ENCODE measurements around the gene HCN2. TPM values are rescaled to one million over a fixed set of nuclear protein-coding genes. Genes with fewer than 3 reads are reported as not detected.

Gene HCN2
- total RNA-seq, 2 experiments from 2014 or later: 0.06 to 1.0 TPM

DNA sequence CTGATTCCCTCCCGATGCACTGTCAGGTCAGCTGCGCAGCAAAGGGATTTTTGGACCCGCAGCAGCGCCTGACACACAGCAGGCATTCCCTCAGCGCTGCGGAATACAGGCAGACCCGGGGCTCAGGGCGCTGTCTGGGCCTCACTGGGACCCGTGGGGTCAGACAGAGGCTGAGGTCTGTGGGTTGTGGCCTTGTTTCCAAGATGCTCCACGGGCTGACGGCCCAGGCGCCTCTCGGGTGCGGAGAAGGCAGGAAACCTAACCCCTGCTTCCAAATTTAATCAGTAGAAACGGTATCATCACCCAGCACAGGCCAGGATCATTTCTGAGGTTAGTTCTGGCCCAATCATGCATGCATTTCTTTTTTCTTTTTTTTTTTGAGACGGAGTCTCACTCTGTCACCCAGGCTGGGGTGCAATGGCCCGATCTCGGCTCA is 74.0 kb downstream of the HCN2 start:
- intact Hi-C loops (cut with micrococcal nuclease; ENCODE audit: unreplicated experiment): loop anchor here (2.0 to 5.0 kb wide), 2 partner anchors 91 to 133 kb away; partner anchors contain the start of genes BSG and PTBP1
- Histone ChIP-seq H3K9me2 (ENCODE audit: insufficient read depth, low read length) (no peaks in the 10 kb centered on the region), H3K27ac (ENCODE audit: low read depth, low read length, poor library complexity, severe bottlenecking) (peak overlapping the region; percentile 53), H3K9me3 (ENCODE audit: low read length) (no peaks in the 10 kb centered on the region), H3K36me3 (ENCODE audit: insufficient read depth, low read length) (peaks cover 32% of the 10 kb centered on the region), H4K20me1 (ENCODE audit: insufficient read depth, low read length) (peaks cover 19% of the 10 kb centered on the region), H3K79me2 (ENCODE audit: insufficient read depth, low read depth, low read length) (peaks cover 47% of the 10 kb centered on the region), H2AFZ (ENCODE audit: low read length) (peak overlapping the region; percentile 72; the same call in 1 of the 2 replicates), H3K4me2 (ENCODE audit: low read length) (peak overlapping the region; percentile 100), H3K4me1 (ENCODE audit: insufficient read depth, low read length, poor library complexity, severe bottlenecking) (peaks cover 44% of the 10 kb centered on the region), H3K4me3 (ENCODE audit: low read depth, low read length, poor library complexity, severe bottlenecking) (peak overlapping the region; percentile 100)
- no TSS peak for BruUV-seq (replicated peaks)
- DNase-seq (ENCODE audit: low spot score): no peak
- CTCF ChIA-PET (ENCODE audit: unreplicated experiment): no interaction called here
- TF ChIP-seq EZH2phosphoT487 (IDR thresholded peaks at IDR 0.05; ENCODE audit: borderline replicate concordance, low read depth, low read length) (no peak), CTCF (conservative IDR thresholded peaks at IDR 0.05; ENCODE audit: low read length) (no peak)
- POLR2A ChIA-PET: interaction anchor here (0.9 kb wide), 1 partner anchor 17 kb away, joined by 3 read pairs; no protein-coding TSS in a partner anchor

DNA sequence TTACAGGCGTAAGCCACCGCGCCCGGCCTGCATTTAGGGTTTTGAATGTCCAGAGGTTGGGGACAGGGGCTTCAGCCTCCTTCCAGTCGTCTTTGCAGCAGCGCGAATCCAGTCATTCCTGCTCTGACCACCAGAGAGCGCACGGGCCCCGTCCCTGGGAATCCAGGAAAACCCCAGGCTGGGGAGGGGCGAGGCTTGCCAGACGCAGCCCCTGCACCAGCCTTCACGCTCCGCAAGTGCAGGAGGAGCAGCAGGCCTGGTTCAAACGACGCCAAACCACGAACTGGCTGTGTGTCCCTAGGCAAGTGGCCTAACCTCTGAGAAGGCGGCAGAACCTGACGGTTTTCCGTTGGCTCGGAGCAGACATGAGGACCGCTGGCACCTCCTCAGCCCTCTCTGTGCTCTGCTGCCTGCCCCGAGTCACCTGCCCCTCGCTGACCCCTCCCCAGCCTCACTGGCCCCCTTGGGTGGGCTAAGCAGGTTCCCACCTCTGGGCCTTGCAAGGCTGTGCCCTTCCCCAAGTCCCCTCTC is 75.3 kb downstream of the HCN2 start:
- H3K36me3 ChIP-seq (ENCODE audit: insufficient read depth, low read length): peaks cover 26% of the 10 kb centered on the region
- H3K9me2 ChIP-seq (ENCODE audit: insufficient read depth, low read length): no peaks in the 10 kb centered on the region
- H3K4me2 ChIP-seq (ENCODE audit: low read length): no peak overlapping the region; the same call in 1 of the 2 replicates
- CTCF ChIA-PET (ENCODE audit: unreplicated experiment): no interaction called here
- POLR2A ChIA-PET: no interaction called here
- intact Hi-C loops (cut with micrococcal nuclease; ENCODE audit: unreplicated experiment): loop anchor here (1.0 to 5.0 kb wide), 2 partner anchors 69 to 93 kb away; partner anchors contain the start of gene BSG
- BruUV-seq (replicated peaks): no TSS peak
- peaks cover 32% of the 10 kb centered on the region for H3K4me1 ChIP-seq (ENCODE audit: insufficient read depth, low read length, poor library complexity, severe bottlenecking)
- DNase-seq (ENCODE audit: low spot score): peak; percentile 78
- peaks cover 15% of the 10 kb centered on the region for H4K20me1 ChIP-seq (ENCODE audit: insufficient read depth, low read length)
- no peak overlapping the region for H2AFZ ChIP-seq (ENCODE audit: low read length)
- TF ChIP-seq CTCF (conservative IDR thresholded peaks at IDR 0.05; ENCODE audit: low read length): peak; percentile 85
- TF ChIP-seq EZH2phosphoT487 (IDR thresholded peaks at IDR 0.05; ENCODE audit: borderline replicate concordance, low read depth, low read length): no peak
- no peak overlapping the region for H3K27ac ChIP-seq (ENCODE audit: low read depth, low read length, poor library complexity, severe bottlenecking)
- no peaks in the 10 kb centered on the region for H3K9me3 ChIP-seq (ENCODE audit: low read length)
- no peak overlapping the region for H3K4me3 ChIP-seq (ENCODE audit: low read depth, low read length, poor library complexity, severe bottlenecking)
- peaks cover 35% of the 10 kb centered on the region for H3K79me2 ChIP-seq (ENCODE audit: insufficient read depth, low read depth, low read length)

Other genes starting within 250 kb of the HCN2 start
- gene MIER2, start 245.1 kb upstream of the HCN2 start, total RNA-seq (2014; rRNA removed; shearing (Covaris generic)): 21.6 and 30.2 TPM in 2 replicates
- 29.1 and 33.0 TPM in 2 replicates for gene MIER2, start 245.1 kb upstream of the HCN2 start, total RNA-seq (2022)
- gene C2CD4C, start 180.7 kb upstream of the HCN2 start, total RNA-seq (2014; rRNA removed; shearing (Covaris generic)): 0.16 and 0.67 TPM in 2 replicates
- 0.44 and 0.59 TPM in 2 replicates for gene C2CD4C, start 180.7 kb upstream of the HCN2 start, total RNA-seq (2022)
- 0.28 TPM in 1 of 2 replicates, not detected in the other for gene SHC2, start 128.8 kb upstream of the HCN2 start, total RNA-seq (2014; rRNA removed; shearing (Covaris generic))
- 0.48 and 0.65 TPM in 2 replicates for gene SHC2, start 128.8 kb upstream of the HCN2 start, total RNA-seq (2022)
- gene MADCAM1, start 93.4 kb upstream of the HCN2 start, total RNA-seq (2014; rRNA removed; shearing (Covaris generic)): 0.26 and 0.69 TPM in 2 replicates
- gene MADCAM1, start 93.4 kb upstream of the HCN2 start, total RNA-seq (2022): 2.0 TPM in 2 replicates
- 17.2 and 25.6 TPM in 2 replicates for gene TPGS1, start 82.4 kb upstream of the HCN2 start, total RNA-seq (2014; rRNA removed; shearing (Covaris generic))
- gene TPGS1, start 82.4 kb upstream of the HCN2 start, total RNA-seq (2022): 20.8 and 24.4 TPM in 2 replicates
- 65.2 and 77.2 TPM in 2 replicates for gene CDC34, start 58.1 kb upstream of the HCN2 start, total RNA-seq (2014; rRNA removed; shearing (Covaris generic))
- 58.0 and 58.2 TPM in 2 replicates for gene CDC34, start 58.1 kb upstream of the HCN2 start, total RNA-seq (2022)
- gene GZMM, start 45.8 kb upstream of the HCN2 start, total RNA-seq (2014; rRNA removed; shearing (Covaris generic)): not detected in 2 replicates
- not detected in 2 replicates for gene GZMM, start 45.8 kb upstream of the HCN2 start, total RNA-seq (2022)
- gene BSG, start 17.3 kb upstream of the HCN2 start, total RNA-seq (2014; rRNA removed; shearing (Covaris generic)): 158 and 180 TPM in 2 replicates
- gene BSG, start 17.3 kb upstream of the HCN2 start, total RNA-seq (2022): 189 and 197 TPM in 2 replicates
- gene POLRMT, start 43.7 kb downstream of the HCN2 start, total RNA-seq (2014; rRNA removed; shearing (Covaris generic)): 50.0 and 65.5 TPM in 2 replicates
- gene POLRMT, start 43.7 kb downstream of the HCN2 start, total RNA-seq (2022): 70.7 and 74.6 TPM in 2 replicates
- gene FGF22, start 50.0 kb downstream of the HCN2 start, total RNA-seq (2014; rRNA removed; shearing (Covaris generic)): 0.21 TPM in 1 of 2 replicates, not detected in the other
- 0.48 and 0.53 TPM in 2 replicates for gene FGF22, start 50.0 kb downstream of the HCN2 start, total RNA-seq (2022)
- 85.8 and 98.6 TPM in 2 replicates for gene RNF126, start 73.3 kb downstream of the HCN2 start, total RNA-seq (2014; rRNA removed; shearing (Covaris generic))
- 104 and 106 TPM in 2 replicates for gene RNF126, start 73.3 kb downstream of the HCN2 start, total RNA-seq (2022)
- gene FSTL3, start 86.5 kb downstream of the HCN2 start, total RNA-seq (2014; rRNA removed; shearing (Covaris generic)): 3.4 and 5.7 TPM in 2 replicates
- 6.5 and 7.3 TPM in 2 replicates for gene FSTL3, start 86.5 kb downstream of the HCN2 start, total RNA-seq (2022)
- not detected in 2 replicates for gene PRSS57, start 105.6 kb downstream of the HCN2 start, total RNA-seq (2014; rRNA removed; shearing (Covaris generic))
- not detected in 2 replicates for gene PRSS57, start 105.6 kb downstream of the HCN2 start, total RNA-seq (2022)
- 1.4 TPM in 1 of 2 replicates, not detected in the other for gene PALM, start 119.1 kb downstream of the HCN2 start, total RNA-seq (2014; rRNA removed; shearing (Covaris generic))
- 0.42 and 1.2 TPM in 2 replicates for gene PALM, start 119.1 kb downstream of the HCN2 start, total RNA-seq (2022)
- not detected in 2 replicates for gene MISP, start 161.2 kb downstream of the HCN2 start, total RNA-seq (2014; rRNA removed; shearing (Covaris generic))
- 0.23 TPM in 1 of 2 replicates, not detected in the other for gene MISP, start 161.2 kb downstream of the HCN2 start, total RNA-seq (2022)
- 284 and 315 TPM in 2 replicates for gene PTBP1, start 207.6 kb downstream of the HCN2 start, total RNA-seq (2014; rRNA removed; shearing (Covaris generic))
- gene PTBP1, start 207.6 kb downstream of the HCN2 start, total RNA-seq (2022): 468 and 479 TPM in 2 replicates
- not detected in 2 replicates for gene PLPPR3, start 232.1 kb downstream of the HCN2 start, total RNA-seq (2014; rRNA removed; shearing (Covaris generic))
- not detected in 2 replicates for gene PLPPR3, start 232.1 kb downstream of the HCN2 start, total RNA-seq (2022)
- gene AZU1, start 238.0 kb downstream of the HCN2 start, total RNA-seq (2014; rRNA removed; shearing (Covaris generic)): not detected in 2 replicates
- not detected in 2 replicates for gene AZU1, start 238.0 kb downstream of the HCN2 start, total RNA-seq (2022)

Measured in OCI-LY7 (cell line).